Brain microvascular endothelial cell (primary cell): ENCODE data around the gene ST6GALNAC1.

Experiments used
- DNase-seq: peaks from one replicate; pipeline ENCODE4 v3.0.0-alpha.2; 2020
- H3K27ac ChIP-seq: fragments of 250-450 bp; sonication (Bioruptor Pico); 2 replicates; pipeline ENCODE4 v1.5.1; 2020; ENCODE audit warnings: mild to moderate bottlenecking, moderate library complexity
- H3K27me3 ChIP-seq: fragments of 250-450 bp; sonication (Bioruptor Pico); replicated peaks from 2 replicates; pipeline ENCODE4 v1.5.1; 2020; ENCODE audit warnings: mild to moderate bottlenecking
- H3K36me3 ChIP-seq: fragments of 250-450 bp; sonication (Bioruptor Pico); replicated peaks from 2 replicates; pipeline ENCODE4 v1.5.1; 2020; ENCODE audit warnings: mild to moderate bottlenecking
- H3K4me3 ChIP-seq: 2 replicates; pipeline ENCODE4 v1.5.1; 2011; ENCODE audit warnings: low read depth, mild to moderate bottlenecking, control low read depth, low read length, moderate library complexity
- in situ Hi-C: cut with HindIII; loops from 2 replicates; pipeline ENCODE4 v1.10.0; 2017; ENCODE audit warnings: low sequenced_read_pairs, low pct_ligation_motif_present
- TF ChIP-seq, protein P1 (sequence below): IDR thresholded peaks from 2 replicates; pipeline ENCODE4 v1.5.1; 2011; ENCODE audit warnings: low read depth, mild to moderate bottlenecking, moderate library complexity, low read length, control low read depth, inconsistent platforms; ENCODE audit errors: missing control alignments

The ST6GALNAC1 gene

DNA sequence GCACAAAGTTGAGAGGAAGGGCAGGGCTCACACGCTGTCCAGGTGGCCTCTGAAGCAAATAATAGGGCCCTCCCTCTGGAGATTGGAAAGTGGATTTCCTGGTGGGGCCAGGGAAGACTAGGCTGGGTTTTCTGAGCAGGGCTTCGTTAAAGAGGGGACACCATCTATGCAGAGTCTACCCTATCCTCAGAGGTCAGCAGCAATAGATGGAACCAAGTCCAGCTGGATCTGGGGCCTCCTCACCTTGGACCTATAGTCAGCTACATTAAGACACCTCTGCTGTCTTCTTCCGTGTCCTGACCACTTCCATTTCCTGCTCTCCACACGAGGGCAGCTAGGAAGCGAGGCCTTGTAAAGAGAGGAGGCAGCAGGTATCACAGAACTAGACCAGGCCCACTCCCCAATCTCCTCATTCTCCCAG is 14.7 kb upstream of the ST6GALNAC1 start:
- Histone ChIP-seq H3K27ac (no peak overlapping the region), H3K36me3 (no peaks in the 10 kb centered on the region), H3K4me3 (no peak overlapping the region), H3K27me3 (no peaks in the 10 kb centered on the region)
- TF ChIP-seq, protein P1, sequence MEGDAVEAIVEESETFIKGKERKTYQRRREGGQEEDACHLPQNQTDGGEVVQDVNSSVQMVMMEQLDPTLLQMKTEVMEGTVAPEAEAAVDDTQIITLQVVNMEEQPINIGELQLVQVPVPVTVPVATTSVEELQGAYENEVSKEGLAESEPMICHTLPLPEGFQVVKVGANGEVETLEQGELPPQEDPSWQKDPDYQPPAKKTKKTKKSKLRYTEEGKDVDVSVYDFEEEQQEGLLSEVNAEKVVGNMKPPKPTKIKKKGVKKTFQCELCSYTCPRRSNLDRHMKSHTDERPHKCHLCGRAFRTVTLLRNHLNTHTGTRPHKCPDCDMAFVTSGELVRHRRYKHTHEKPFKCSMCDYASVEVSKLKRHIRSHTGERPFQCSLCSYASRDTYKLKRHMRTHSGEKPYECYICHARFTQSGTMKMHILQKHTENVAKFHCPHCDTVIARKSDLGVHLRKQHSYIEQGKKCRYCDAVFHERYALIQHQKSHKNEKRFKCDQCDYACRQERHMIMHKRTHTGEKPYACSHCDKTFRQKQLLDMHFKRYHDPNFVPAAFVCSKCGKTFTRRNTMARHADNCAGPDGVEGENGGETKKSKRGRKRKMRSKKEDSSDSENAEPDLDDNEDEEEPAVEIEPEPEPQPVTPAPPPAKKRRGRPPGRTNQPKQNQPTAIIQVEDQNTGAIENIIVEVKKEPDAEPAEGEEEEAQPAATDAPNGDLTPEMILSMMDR, result no peak
- in situ Hi-C loops, result no loop called here
- no peak for DNase-seq

DNA sequence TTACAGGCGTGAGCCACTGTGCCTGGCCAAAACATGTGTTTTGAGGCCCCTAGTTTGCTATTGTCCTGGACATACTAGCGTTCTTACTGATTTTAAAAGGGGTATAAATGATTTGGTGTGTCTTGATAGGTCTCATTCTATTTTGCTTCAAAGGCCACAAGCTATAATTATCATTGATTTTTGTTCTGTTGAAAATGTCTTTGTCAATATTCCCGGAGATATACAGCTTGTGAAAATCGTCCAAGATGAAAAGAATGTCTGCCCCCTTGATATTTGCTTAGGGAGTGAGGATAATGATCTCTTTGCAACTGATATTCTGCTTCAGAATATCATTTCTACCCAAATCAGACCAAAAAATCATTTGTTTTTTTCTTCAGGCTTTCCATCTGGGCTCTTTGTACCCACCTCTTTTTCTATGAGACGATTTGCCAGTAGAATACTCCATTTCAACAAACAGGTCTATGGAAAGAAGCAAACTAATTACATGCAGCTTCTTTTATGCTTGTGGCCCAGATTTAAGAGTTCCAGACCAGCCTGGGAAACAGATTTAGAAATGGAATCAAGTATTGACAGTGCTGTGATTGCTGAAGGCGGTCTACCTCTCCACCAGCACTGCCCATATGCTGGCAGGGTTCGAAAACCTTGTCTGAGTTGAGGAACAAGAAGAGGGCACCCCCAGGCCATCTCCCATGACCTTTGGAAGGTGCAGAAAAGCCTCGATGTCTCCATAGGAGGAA is 14.1 kb upstream of the ST6GALNAC1 start:
- no peaks in the 10 kb centered on the region for H3K27me3 ChIP-seq
- in situ Hi-C loops, result no loop called here
- TF ChIP-seq, protein P1, result no peak
- no peak for DNase-seq
- H3K36me3 ChIP-seq, result no peaks in the 10 kb centered on the region
- H3K27ac ChIP-seq, result no peak overlapping the region
- H3K4me3 ChIP-seq, result no peak overlapping the region

DNA sequence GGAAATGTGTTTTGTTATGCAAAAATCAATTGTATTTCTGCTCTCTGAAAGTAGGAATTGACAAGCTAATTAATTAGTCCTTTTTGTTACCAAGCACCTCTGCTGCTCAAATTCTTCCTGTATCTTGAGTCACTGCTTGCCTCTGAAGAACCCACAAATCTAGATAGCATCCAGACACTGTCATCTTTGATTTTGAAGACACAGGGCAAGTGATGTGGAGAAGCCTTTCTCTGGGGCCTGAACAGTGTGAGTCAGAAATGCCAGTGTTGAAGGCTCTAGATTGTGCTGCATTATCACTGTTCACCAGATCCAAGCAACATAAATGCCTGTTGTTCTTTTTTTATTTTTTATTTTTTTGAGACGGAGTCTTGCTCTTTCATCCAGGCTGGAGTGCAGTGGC is 10.9 kb upstream of the ST6GALNAC1 start:
- TF ChIP-seq, protein P1, result no peak
- no peak overlapping the region for H3K27ac ChIP-seq
- no peak for DNase-seq
- H3K36me3 ChIP-seq, result no peaks in the 10 kb centered on the region
- no peaks in the 10 kb centered on the region for H3K27me3 ChIP-seq
- in situ Hi-C loops, result no loop called here
- no peak overlapping the region for H3K4me3 ChIP-seq

DNA sequence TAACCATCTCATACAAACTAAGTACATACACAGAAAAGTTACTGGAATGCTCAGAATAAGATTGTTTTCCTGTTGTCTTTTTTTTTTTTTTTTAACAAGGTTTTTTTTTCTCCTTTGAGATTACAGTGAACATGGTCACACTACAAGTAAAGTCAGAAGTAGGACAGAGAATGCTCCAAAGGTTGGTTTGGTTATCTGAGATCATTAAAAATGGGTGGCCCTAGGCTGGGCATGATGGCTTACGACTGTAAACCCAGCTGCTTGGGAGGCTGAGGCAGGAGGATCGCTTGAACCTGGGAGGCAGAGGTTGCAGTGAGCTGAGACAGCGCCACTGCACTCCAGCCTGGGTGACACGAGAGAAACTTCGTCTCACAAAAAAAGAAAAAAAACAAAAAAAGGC is 6.9 kb upstream of the ST6GALNAC1 start:
- H3K36me3 ChIP-seq, result no peaks in the 10 kb centered on the region
- no peak overlapping the region for H3K4me3 ChIP-seq
- no peaks in the 10 kb centered on the region for H3K27me3 ChIP-seq
- no peak overlapping the region for H3K27ac ChIP-seq
- no peak for DNase-seq
- TF ChIP-seq, protein P1, result no peak
- in situ Hi-C loops, result no loop called here

DNA sequence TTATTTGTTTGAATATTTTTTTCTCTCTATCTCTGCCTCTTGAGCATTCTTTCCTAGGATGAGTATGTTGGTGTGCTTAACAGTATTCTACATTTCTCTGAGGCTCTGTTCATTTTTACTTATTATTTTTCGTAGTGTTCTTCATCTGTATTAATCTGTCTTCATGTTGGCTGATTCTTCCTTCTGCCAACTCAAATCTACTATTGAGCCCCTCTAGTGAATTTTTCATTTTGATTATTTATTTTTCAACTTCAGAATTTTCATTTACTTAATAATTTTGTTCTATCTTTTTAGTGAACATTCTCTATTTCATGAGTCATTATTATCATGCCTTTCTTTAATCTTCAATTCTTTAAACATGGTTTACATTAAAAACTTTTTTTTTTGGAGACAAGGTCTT is 3.2 kb upstream of the ST6GALNAC1 start:
- DNase-seq, result no peak

More for the DNA sequence above, 3.2 kb upstream of the ST6GALNAC1 start:
- Histone ChIP-seq H3K36me3 (no peaks in the 10 kb centered on the region), H3K27ac (no peak overlapping the region), H3K4me3 (no peak overlapping the region), H3K27me3 (no peaks in the 10 kb centered on the region)
- TF ChIP-seq, protein P1, result no peak
- in situ Hi-C loops, result no loop called here
